ENCODE data around the gene UGDH.
"Not testable (repeated sequence)": the region's sequence is repeated elsewhere in the genome, so short reads cannot be mapped to it uniquely, and the experiment has no call there.

UGDH gene

GRCh38 chr4:39495446-39496213 lies 31.6 kb downstream of the UGDH start:
- no peak for DNase-seq (ENCODE audit: low read depth)

- DNase-seq (ENCODE audit: low read depth) = no peak
Measured at GRCh38 chr4:39494354-39494753, 32.9 kb downstream of the UGDH start.

- no peak for DNase-seq (ENCODE audit: low read depth)
Measured at GRCh38 chr4:39490322-39490721, 36.9 kb downstream of the UGDH start.

GRCh38 chr4:39486221-39486804 lies 40.9 kb downstream of the UGDH start:
- no peak for DNase-seq (ENCODE audit: low read depth)

GRCh38 chr4:39484582-39485272 lies 42.5 kb downstream of the UGDH start:
- DNase-seq (ENCODE audit: low read depth) = no peak

- DNase-seq (ENCODE audit: low read depth) = no peak
Measured at GRCh38 chr4:39480902-39481695, 46.1 kb downstream of the UGDH start.

GRCh38 chr4:39480251-39480650 lies 47.0 kb downstream of the UGDH start:
- no peak for DNase-seq (ENCODE audit: low read depth)

- no peak for DNase-seq (ENCODE audit: low read depth)
Measured at GRCh38 chr4:39476187-39476895, 50.9 kb downstream of the UGDH start.

GRCh38 chr4:39472396-39472795 lies 54.8 kb downstream of the UGDH start:
- DNase-seq (ENCODE audit: low read depth) = no peak

GRCh38 chr4:39470402-39470801 lies 56.8 kb downstream of the UGDH start:
- no peak for DNase-seq (ENCODE audit: low read depth)

GRCh38 chr4:39469429-39470077 lies 57.7 kb downstream of the UGDH start:
- DNase-seq (ENCODE audit: low read depth) = no peak

- DNase-seq (ENCODE audit: low read depth) = no peak
Measured at GRCh38 chr4:39467464-39467863, 59.8 kb downstream of the UGDH start.

- DNase-seq (ENCODE audit: low read depth) = no peak
Measured at GRCh38 chr4:39466747-39467146, 60.5 kb downstream of the UGDH start.

- no peak for DNase-seq (ENCODE audit: low read depth)
Measured at GRCh38 chr4:39464886-39465501, 62.2 kb downstream of the UGDH start.

GRCh38 chr4:39458505-39459300 lies 68.5 kb downstream of the UGDH start, which contains the start of the genes LIAS and RPL9:
LIAS (plus strand) TSS chr4:39459056; CDS start chr4:39459118, 62 bp downstream.
RPL9 (minus strand) TSS chr4:39458922; CDS start chr4:39458439, 483 bp downstream.
- DNase-seq (ENCODE audit: low read depth) = peak; percentile 85

- not testable (repeated sequence) for DNase-seq (ENCODE audit: low read depth)
Measured at GRCh38 chr4:39458161-39458504, 69.1 kb downstream of the UGDH start.

- DNase-seq (ENCODE audit: low read depth) = no peak
Measured at GRCh38 chr4:39456946-39457763, 70.1 kb downstream of the UGDH start.

GRCh38 chr4:39455486-39455885 lies 71.8 kb downstream of the UGDH start:
- DNase-seq (ENCODE audit: low read depth) = no peak

GRCh38 chr4:39453738-39454137 lies 73.5 kb downstream of the UGDH start:
- DNase-seq (ENCODE audit: low read depth) = no peak

All from stimulated activated CD8-positive, alpha-beta memory T cell treated with anti-CD3 and anti-CD28 coated beads, Interleukin-12 subunit alpha, Interleukin-12 subunit beta, amount 100 ng/mL, for 4 hours (primary cell).